SK-N-SH (cell line): Measurements from ENCODE around the gene KLHL26.

Source experiments
- CTCF ChIP-seq: fragments of 200-600 bp; sonication (generic); IDR thresholded peaks from 2 replicates; pipeline ENCODE4 v1.6.1; 2017; ENCODE audit warnings: antibody characterized with exemption, mild to moderate bottlenecking, moderate library complexity
- FOXM1 ChIP-seq: IDR thresholded peaks from 2 replicates; pipeline ENCODE4 v1.4.0; 2012; ENCODE audit warnings: low read depth, mild to moderate bottlenecking
- MAX ChIP-seq: IDR thresholded peaks from 2 replicates; pipeline ENCODE4 v1.4.0; 2012; ENCODE audit warnings: low read depth
- NFIC ChIP-seq: IDR thresholded peaks from 2 replicates; pipeline ENCODE4 v1.4.0; 2012; ENCODE audit warnings: borderline replicate concordance
- NRF1 ChIP-seq: IDR thresholded peaks from 2 replicates; pipeline ENCODE4 v1.6.1; 2012; ENCODE audit warnings: low read depth, mild to moderate bottlenecking, low read length
- POLR2AphosphoS5 ChIP-seq: IDR thresholded peaks from 2 replicates; pipeline ENCODE4 v1.6.1; 2012; ENCODE audit warnings: low read depth, low read length
- RCOR1 ChIP-seq: fragments of 150-350 bp; IDR thresholded peaks from 2 replicates; pipeline ENCODE4 v1.6.1; 2017; ENCODE audit warnings: antibody characterized with exemption, low read length
- SMC3 ChIP-seq: IDR thresholded peaks from 2 replicates; pipeline ENCODE4 v1.6.1; 2012; ENCODE audit warnings: low read depth, low read length, improper control_type of control experiment

DNA sequence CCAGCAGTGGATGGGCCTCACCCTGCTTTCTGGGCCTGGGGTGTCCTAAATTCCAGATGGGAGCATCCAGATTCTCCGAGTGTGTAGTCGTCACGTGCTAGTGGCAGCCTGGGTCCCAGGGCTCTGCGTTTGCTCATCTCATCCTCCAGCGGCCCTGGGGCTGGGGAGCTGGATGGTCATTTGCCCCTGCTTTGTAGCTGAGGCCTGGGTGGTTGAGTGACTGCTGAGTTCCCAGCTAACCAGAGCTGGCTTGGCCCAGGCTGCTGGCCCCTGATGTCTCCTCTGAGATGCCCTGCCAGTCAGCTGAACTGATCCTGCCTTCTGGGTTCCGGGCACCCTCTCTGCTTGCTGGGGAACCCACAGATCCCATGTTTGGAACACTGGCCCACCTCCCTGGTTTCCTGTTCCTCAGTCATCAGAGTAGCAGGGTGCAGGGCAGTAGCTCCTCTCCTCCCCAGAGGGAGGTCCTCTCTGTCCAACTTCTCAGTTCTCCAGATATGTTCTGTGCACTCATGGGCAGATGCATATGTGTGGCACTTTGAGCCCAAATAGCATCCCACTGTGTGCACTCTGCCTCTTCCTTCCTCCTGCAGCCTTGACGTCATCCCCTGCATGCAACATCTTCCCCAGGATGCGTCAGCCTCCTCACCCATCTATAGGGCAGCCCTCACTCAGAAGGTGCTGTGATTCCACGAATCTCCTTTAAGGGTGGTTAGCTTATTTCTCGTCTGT lies 24.3 kb downstream of the KLHL26 start:
- TF ChIP-seq NRF1 (no peak), SMC3 (no peak), CTCF (no peak), RCOR1 (no peak), NFIC (no peak), FOXM1 (no peak), MAX (no peak), POLR2AphosphoS5 (no peak)
